Activated CD8-positive, alpha-beta memory T cell treated with anti-CD3 and anti-CD28 coated beads, Interleukin-2, amount 10 ng/mL, durations not matched to agents 7 days and 5 days (primary cell): ENCODE data around the gene FTCDNL1. TPM values are rescaled to one million over a fixed set of nuclear protein-coding genes. Genes with fewer than 3 reads are reported as not detected.

ENCODE experiments used
- ATAC-seq: fragments of 150-1000 bp; cut with Tn5 transposase; one replicate; pipeline ENCODE4 v1.10.0; 2021; ENCODE audit warnings: moderate library complexity
- CTCF ChIA-PET: fragments of 350-600 bp; sonication (Branson Sonifier 250); formaldehyde crosslinking; loops from one replicate; lab custom pipeline; 2021; ENCODE audit warnings: antibody characterized with exemption; lab: Charles Lee
- DNase-seq: peaks from one replicate; pipeline ENCODE4 v3.0.0-alpha.2; 2020
- H3K27ac Mint-ChIP-seq: one replicate; pipeline ENCODE4 v1.8.0; 2021; ENCODE audit warnings: mild to moderate bottlenecking, mixed read lengths
- H3K27me3 Mint-ChIP-seq: one replicate; pipeline ENCODE4 v1.8.0; 2021; ENCODE audit warnings: mixed read lengths
- H3K36me3 Mint-ChIP-seq: one replicate; pipeline ENCODE4 v1.8.0; 2021; ENCODE audit warnings: mild to moderate bottlenecking, mixed read lengths
- H3K4me1 Mint-ChIP-seq: one replicate; pipeline ENCODE4 v1.8.0; 2021; ENCODE audit warnings: mixed read lengths
- H3K4me3 Mint-ChIP-seq: one replicate; pipeline ENCODE4 v1.8.0; 2021; ENCODE audit warnings: mild to moderate bottlenecking, moderate library complexity, mixed read lengths
- H3K9me3 Mint-ChIP-seq: one replicate; pipeline ENCODE4 v1.8.0; 2022; ENCODE audit warnings: low read depth, mixed read lengths
- total RNA-seq, 2 experiments: library from RNA; stranded (reverse); gene quantifications; one replicate each; pipeline ENCODE4 v1.2.3, GENCODE V29; 2021

The FTCDNL1 gene
- total RNA-seq, 2 experiments from 2014 or later: 1.8 to 2.8 TPM

- Mint-ChIP-seq H3K36me3 (no peaks in the 10 kb centered on the region), H3K27me3 (no peaks in the 10 kb centered on the region), H3K4me1 (no peaks in the 10 kb centered on the region), H3K27ac (no peak overlapping the region), H3K4me3 (no peak overlapping the region), H3K9me3 (no peaks in the 10 kb centered on the region)
- no peak for ATAC-seq
- CTCF ChIA-PET: no interaction called here
- DNase-seq: no peak
These were observed 88.0 kb downstream of the FTCDNL1 start for GRCh38 chr2:199762963-199763362.

GRCh38 chr2:199760574-199760973 is 90.4 kb downstream of the FTCDNL1 start:
- peaks cover 9% of the 10 kb centered on the region for H3K27me3 Mint-ChIP-seq
- no peak overlapping the region for H3K27ac Mint-ChIP-seq
- no peaks in the 10 kb centered on the region for H3K4me1 Mint-ChIP-seq
- DNase-seq (no peak), ATAC-seq (no peak)
- CTCF ChIA-PET: interaction anchor here (1.7 kb wide), 1 partner anchor 14 kb away, joined by 4 read pairs; no protein-coding TSS in a partner anchor
- H3K36me3 Mint-ChIP-seq: no peaks in the 10 kb centered on the region
- H3K4me3 Mint-ChIP-seq: no peak overlapping the region
- no peaks in the 10 kb centered on the region for H3K9me3 Mint-ChIP-seq

GRCh38 chr2:199757233-199757870 is 93.6 kb downstream of the FTCDNL1 start:
- H3K4me1 Mint-ChIP-seq: no peaks in the 10 kb centered on the region
- H3K9me3 Mint-ChIP-seq: no peaks in the 10 kb centered on the region
- CTCF ChIA-PET: interaction anchor here (2.4 kb wide), 1 partner anchor 18 kb away, joined by 7 read pairs; no protein-coding TSS in a partner anchor
- no peak for DNase-seq
- no peak for ATAC-seq
- no peak overlapping the region for H3K27ac Mint-ChIP-seq
- H3K4me3 Mint-ChIP-seq: no peak overlapping the region
- peaks cover 9% of the 10 kb centered on the region for H3K27me3 Mint-ChIP-seq
- H3K36me3 Mint-ChIP-seq: no peaks in the 10 kb centered on the region

- Mint-ChIP-seq H3K27ac (no peak overlapping the region), H3K4me1 (no peaks in the 10 kb centered on the region), H3K9me3 (no peaks in the 10 kb centered on the region), H3K27me3 (peaks cover 9% of the 10 kb centered on the region), H3K4me3 (no peak overlapping the region), H3K36me3 (no peaks in the 10 kb centered on the region)
- DNase-seq: no peak
- CTCF ChIA-PET: interaction anchor here (2.4 kb wide), 1 partner anchor 17 kb away, joined by 7 read pairs; no protein-coding TSS in a partner anchor
- ATAC-seq: no peak
These were observed 94.2 kb downstream of the FTCDNL1 start for GRCh38 chr2:199756743-199757142.

- CTCF ChIA-PET: interaction anchor here (2.4 kb wide), 1 partner anchor 17 kb away, joined by 7 read pairs; no protein-coding TSS in a partner anchor
- H3K27ac Mint-ChIP-seq: no peak overlapping the region
- peaks cover 9% of the 10 kb centered on the region for H3K27me3 Mint-ChIP-seq
These were observed 94.8 kb downstream of the FTCDNL1 start for GRCh38 chr2:199756211-199756610.

GRCh38 chr2:199754766-199755165 is 96.2 kb downstream of the FTCDNL1 start:
- Mint-ChIP-seq H3K4me1 (no peaks in the 10 kb centered on the region), H3K36me3 (no peaks in the 10 kb centered on the region), H3K27me3 (peaks cover 9% of the 10 kb centered on the region), H3K4me3 (no peak overlapping the region), H3K9me3 (no peaks in the 10 kb centered on the region), H3K27ac (no peak overlapping the region)
- CTCF ChIA-PET: no interaction called here
- no peak for ATAC-seq
- no peak for DNase-seq

More at GRCh38 chr2:199756211-199756610, 94.8 kb downstream of the FTCDNL1 start:
- no peak for DNase-seq
- Mint-ChIP-seq H3K9me3 (no peaks in the 10 kb centered on the region), H3K4me1 (no peaks in the 10 kb centered on the region), H3K4me3 (no peak overlapping the region), H3K36me3 (no peaks in the 10 kb centered on the region)
- ATAC-seq: no peak

GRCh38 chr2:199751492-199752120 is 99.4 kb downstream of the FTCDNL1 start:
- no peak overlapping the region for H3K27ac Mint-ChIP-seq
- CTCF ChIA-PET: interaction anchor here (1.0 to 1.4 kb wide), 2 partner anchors 9 to 12 kb away, joined by 3 to 6 read pairs; no protein-coding TSS in a partner anchor
- H3K36me3 Mint-ChIP-seq: no peaks in the 10 kb centered on the region
- H3K4me1 Mint-ChIP-seq: no peaks in the 10 kb centered on the region
- DNase-seq (no peak), ATAC-seq (no peak)
- H3K9me3 Mint-ChIP-seq: no peaks in the 10 kb centered on the region
- H3K27me3 Mint-ChIP-seq: peaks cover 4% of the 10 kb centered on the region
- H3K4me3 Mint-ChIP-seq: no peak overlapping the region

GRCh38 chr2:199749571-199749970 is 101.4 kb downstream of the FTCDNL1 start:
- Mint-ChIP-seq H3K27me3 (peaks cover 3% of the 10 kb centered on the region), H3K36me3 (no peaks in the 10 kb centered on the region), H3K27ac (no peak overlapping the region), H3K4me1 (no peaks in the 10 kb centered on the region), H3K4me3 (no peak overlapping the region), H3K9me3 (no peaks in the 10 kb centered on the region)
- DNase-seq: no peak
- ATAC-seq: no peak
- CTCF ChIA-PET: no interaction called here

GRCh38 chr2:199744724-199745123 is 106.3 kb downstream of the FTCDNL1 start:
- no peaks in the 10 kb centered on the region for H3K36me3 Mint-ChIP-seq
- H3K4me3 Mint-ChIP-seq: no peak overlapping the region
- ATAC-seq: no peak
- no peak overlapping the region for H3K27ac Mint-ChIP-seq
- no peak for DNase-seq
- CTCF ChIA-PET: no interaction called here
- no peaks in the 10 kb centered on the region for H3K9me3 Mint-ChIP-seq
- H3K4me1 Mint-ChIP-seq: peaks cover 2% of the 10 kb centered on the region
- peaks cover 11% of the 10 kb centered on the region for H3K27me3 Mint-ChIP-seq

GRCh38 chr2:199744260-199744659 is 106.7 kb downstream of the FTCDNL1 start:
- no peak for DNase-seq
- no peaks in the 10 kb centered on the region for H3K9me3 Mint-ChIP-seq
- H3K4me1 Mint-ChIP-seq: peaks cover 2% of the 10 kb centered on the region
- peaks cover 13% of the 10 kb centered on the region for H3K27me3 Mint-ChIP-seq
- H3K27ac Mint-ChIP-seq: no peak overlapping the region
- ATAC-seq: no peak
- H3K4me3 Mint-ChIP-seq: no peak overlapping the region
- CTCF ChIA-PET: no interaction called here
- no peaks in the 10 kb centered on the region for H3K36me3 Mint-ChIP-seq

GRCh38 chr2:199743415-199744120 is 107.4 kb downstream of the FTCDNL1 start:
- H3K4me1 Mint-ChIP-seq: peaks cover 2% of the 10 kb centered on the region
- H3K4me3 Mint-ChIP-seq: no peak overlapping the region
- CTCF ChIA-PET: interaction anchor here (1.5 kb wide), 1 partner anchor 39 kb away, joined by 4 read pairs; no protein-coding TSS in a partner anchor
- H3K27me3 Mint-ChIP-seq: peaks cover 20% of the 10 kb centered on the region
- DNase-seq (no peak), ATAC-seq (no peak)
- H3K27ac Mint-ChIP-seq: no peak overlapping the region
- no peaks in the 10 kb centered on the region for H3K36me3 Mint-ChIP-seq
- no peaks in the 10 kb centered on the region for H3K9me3 Mint-ChIP-seq

- no peak for DNase-seq
- H3K36me3 Mint-ChIP-seq: no peaks in the 10 kb centered on the region
- H3K4me3 Mint-ChIP-seq: no peak overlapping the region
- peaks cover 2% of the 10 kb centered on the region for H3K4me1 Mint-ChIP-seq
- H3K27ac Mint-ChIP-seq: no peak overlapping the region
- no peaks in the 10 kb centered on the region for H3K9me3 Mint-ChIP-seq
- H3K27me3 Mint-ChIP-seq: peaks cover 24% of the 10 kb centered on the region
- CTCF ChIA-PET: interaction anchor here (0.8 to 1.5 kb wide), 2 partner anchors 9 to 38 kb away, joined by 3 to 4 read pairs; no protein-coding TSS in a partner anchor
- no peak for ATAC-seq
These were observed 108.1 kb downstream of the FTCDNL1 start for GRCh38 chr2:199742884-199743283.

GRCh38 chr2:199740111-199740428 is 110.9 kb downstream of the FTCDNL1 start:
- CTCF ChIA-PET: interaction anchor here (0.8 to 2.5 kb wide), 16 partner anchors 11 to 1425 kb away, joined by 3 to 24 read pairs (median 4); no protein-coding TSS in a partner anchor
- ATAC-seq: no peak
- no peak overlapping the region for H3K4me3 Mint-ChIP-seq
- H3K4me1 Mint-ChIP-seq: peaks cover 2% of the 10 kb centered on the region
- no peak for DNase-seq
- H3K27me3 Mint-ChIP-seq: peaks cover 35% of the 10 kb centered on the region
- no peak overlapping the region for H3K27ac Mint-ChIP-seq
- H3K36me3 Mint-ChIP-seq: no peaks in the 10 kb centered on the region
- no peaks in the 10 kb centered on the region for H3K9me3 Mint-ChIP-seq
